GM19351 (cell line): ENCODE results near the gene INSRR.

Experiments
- ATAC-seq: cut with Tn5 transposase; IDR thresholded peaks from one replicate; pipeline ENCODE4 v1.9.1; 2021; ENCODE audit warnings: mild to moderate bottlenecking, moderate library complexity; ENCODE audit not compliant: unreplicated experiment

Gene INSRR

GRCh38 chr1:156836041-156836654, 22.8 kb downstream of the INSRR start:
- ATAC-seq: no peak

- no peak for ATAC-seq
These were observed 24.6 kb downstream of the INSRR start for GRCh38 chr1:156834322-156834721.

- ATAC-seq: no peak
These were observed 25.3 kb downstream of the INSRR start for GRCh38 chr1:156833603-156834002.

- ATAC-seq: no peak
These were observed 26.5 kb downstream of the INSRR start for GRCh38 chr1:156832434-156832833.

- no peak for ATAC-seq
These were observed 30.4 kb downstream of the INSRR start for GRCh38 chr1:156828400-156829124.

- ATAC-seq: no peak
These were observed 32.3 kb downstream of the INSRR start for GRCh38 chr1:156826630-156827029.

GRCh38 chr1:156823210-156823790, 35.6 kb downstream of the INSRR start:
- ATAC-seq: no peak

GRCh38 chr1:156822680-156823079, 36.2 kb downstream of the INSRR start:
- no peak for ATAC-seq

GRCh38 chr1:156821801-156822200, 37.1 kb downstream of the INSRR start:
- no peak for ATAC-seq

- ATAC-seq: peak; percentile 91
These were observed 42.2 kb downstream of the INSRR start, which contains the start of gene SH2D2A for GRCh38 chr1:156816561-156817328. TSS of gene SH2D2A (minus strand) at chr1:156816848. CDS start at chr1:156816708, 140 bp downstream.

- no peak for ATAC-seq
These were observed 42.9 kb downstream of the INSRR start for GRCh38 chr1:156815961-156816422.

GRCh38 chr1:156815307-156815826, 43.5 kb downstream of the INSRR start:
- ATAC-seq: no peak

- ATAC-seq: no peak
These were observed 44.2 kb downstream of the INSRR start for GRCh38 chr1:156814571-156815260.

GRCh38 chr1:156813750-156814570, 45.0 kb downstream of the INSRR start:
- ATAC-seq: peak; percentile 49

- ATAC-seq: no peak
These were observed 45.6 kb downstream of the INSRR start for GRCh38 chr1:156813298-156813697.

GRCh38 chr1:156812293-156812990, 46.5 kb downstream of the INSRR start:
- no peak for ATAC-seq

GRCh38 chr1:156811168-156811567, 47.7 kb downstream of the INSRR start:
- no peak for ATAC-seq

- no peak for ATAC-seq
These were observed 49.1 kb downstream of the INSRR start for GRCh38 chr1:156809711-156810366.
